Upper lobe of left lung (tissue), 6 donors: ENCODE data around the gene ITGA8. TPM values are rescaled to one million over a fixed set of nuclear protein-coding genes. Genes with fewer than 3 reads are reported as not detected.

Source experiments
- ATAC-seq, 2 donors: fragments of 200-7000 bp; cut with Tn5 transposase; one replicate each; pipeline ENCODE4 v1.9.1; 2022; ENCODE audit warnings: mild to moderate bottlenecking in 2 of 2, moderate library complexity in 2 of 2; ENCODE audit not compliant: low FRiP score in 2 of 2
- DNase-seq, 2 donors: peaks; one replicate each; pipeline ENCODE4 v3.0.0-alpha.2; 2019 to 2020
- H3K27ac ChIP-seq, 4 donors: fragments of 200-600 bp; sonication (generic); one replicate each; pipeline ENCODE4 v1.5.1; 2016 to 2019
- H3K27me3 ChIP-seq, 4 donors: fragments of 200-600 bp; sonication (generic); one replicate each; pipeline ENCODE4 v1.5.1; 2017 to 2019
- H3K36me3 ChIP-seq, 4 donors: fragments of 200-600 bp; sonication (generic); one replicate each; pipeline ENCODE4 v1.5.1; 2016 to 2019
- H3K4me1 ChIP-seq, 4 donors: fragments of 200-600 bp; sonication (generic); one replicate each; pipeline ENCODE4 v1.5.1; 2018 to 2019
- H3K4me3 ChIP-seq, 4 donors: fragments of 200-600 bp; sonication (generic); one replicate each; pipeline ENCODE4 v1.5.1; 2017 to 2019; ENCODE audit warnings: mild to moderate bottlenecking in 2 of 4, moderate library complexity in 1 of 4
- H3K9me3 ChIP-seq, 4 donors: fragments of 200-600 bp; sonication (generic); one replicate each; pipeline ENCODE4 v1.5.1; 2018 to 2019
- CTCF ChIP-seq, 6 experiments: fragments of 450-650 bp in 4 of 6; fragments of 200-600 bp in 2 of 6; sonication (generic) in 2 of 6; IDR thresholded peaks; one replicate each; pipeline ENCODE4 v1.5.1; 2016 to 2019; ENCODE audit warnings: antibody characterized with exemption in 6 of 6
- EP300 ChIP-seq, 4 donors: sonication (generic); formaldehyde crosslinking; IDR thresholded peaks; one replicate each; pipeline ENCODE4 v1.5.1; 2017; ENCODE audit warnings: antibody characterized with exemption in 4 of 4, control low read depth in 2 of 4
- POLR2A ChIP-seq, 4 donors: fragments of 450-650 bp; IDR thresholded peaks; one replicate each; pipeline ENCODE4 v1.5.1; 2016 to 2017; ENCODE audit warnings: antibody characterized with exemption in 4 of 4, mild to moderate bottlenecking in 2 of 4
- POLR2AphosphoS5 ChIP-seq, 2 donors: sonication (generic); formaldehyde crosslinking; IDR thresholded peaks; one replicate each; pipeline ENCODE4 v1.5.1; 2017; ENCODE audit warnings: antibody characterized with exemption in 2 of 2
- WGBS, 2 donors: methylation state at CpG; one replicate each; pipeline ENCODE4 v1.1.5; 2017 to 2018; 5-methylcytosine and 5-hydroxymethylcytosine counted together
- total RNA-seq, 6 donors: library from RNA; depleted of rRNA in 4 of 6; stranded (reverse); fragments of >200 nt in 4 of 6; gene quantifications; one replicate each; pipeline versions ENCODE4 v1.1.0 to v1.2.1, GENCODE V29; 2016 to 2021
- donor health status: DM: no; HTN: no; CAD: no; lungs with moderate emphysema.
- donor health status: DM: no; HTN: yes; CAD: no; lungs with severe emphysema.

The ITGA8 gene
- total RNA-seq, 6 donors from 2014 or later = 18.2 to 40.3 (median 26.4) TPM

- TF ChIP-seq POLR2AphosphoS5 (IDR thresholded peaks at IDR 0.05) (no peak), CTCF (IDR thresholded peaks at IDR 0.05) (no peak), EP300 (IDR thresholded peaks at IDR 0.05) (no peak), POLR2A (IDR thresholded peaks at IDR 0.05) (no peak)
- DNase-seq (no peak), ATAC-seq (peak; percentile 61 to 78)
- Histone ChIP-seq H3K4me3 (no peak overlapping the region), H3K9me3 (no peaks in the 10 kb centered on the region), H3K27me3 (no peaks in the 10 kb centered on the region), H3K4me1 (no peaks in the 10 kb centered on the region), H3K27ac (peak overlapping the region; percentile 25 to 64 (median 60)), H3K36me3 (no peaks in the 10 kb centered on the region)
- WGBS, 2 donors = 74 to 83% methylated on average over 10 of the region's 10 CpGs
Measured at GRCh38 chr10:15738270-15738925, 18.7 kb upstream of the ITGA8 start.

- 65 to 84% methylated on average over 5 of the region's 5 CpGs for WGBS, 2 donors
- DNase-seq (no peak), ATAC-seq (peak; percentile 31 to 34)
- Histone ChIP-seq H3K4me3 (no peak overlapping the region), H3K9me3 (no peaks in the 10 kb centered on the region), H3K36me3 (no peaks in the 10 kb centered on the region), H3K4me1 (no peaks in the 10 kb centered on the region), H3K27me3 (no peaks in the 10 kb centered on the region), H3K27ac (peak overlapping the region in 1 of 4 donors; percentile 46)
- no peak for TF ChIP-seq POLR2AphosphoS5 (IDR thresholded peaks at IDR 0.05)
- TF ChIP-seq CTCF (IDR thresholded peaks at IDR 0.05) = no peak
- no peak for TF ChIP-seq POLR2A (IDR thresholded peaks at IDR 0.05)
- no peak for TF ChIP-seq EP300 (IDR thresholded peaks at IDR 0.05)
Measured at GRCh38 chr10:15737656-15738055, 17.9 kb upstream of the ITGA8 start.

GRCh38 chr10:15735763-15736162 is 16.0 kb upstream of the ITGA8 start:
- no peak for DNase-seq

GRCh38 chr10:15730341-15730740 is 10.6 kb upstream of the ITGA8 start:
- no peaks in the 10 kb centered on the region for H3K9me3 ChIP-seq
- no peak for TF ChIP-seq CTCF (IDR thresholded peaks at IDR 0.05)
- TF ChIP-seq POLR2AphosphoS5 (IDR thresholded peaks at IDR 0.05) = no peak
- TF ChIP-seq EP300 (IDR thresholded peaks at IDR 0.05) = no peak
- TF ChIP-seq POLR2A (IDR thresholded peaks at IDR 0.05) = no peak
- no peaks in the 10 kb centered on the region for H3K36me3 ChIP-seq
- ATAC-seq (no peak), DNase-seq (no peak)
- no peaks in the 10 kb centered on the region for H3K27me3 ChIP-seq
- H3K4me3 ChIP-seq = no peak overlapping the region
- H3K4me1 ChIP-seq = peaks cover 0 to 7% (median 2%) of the 10 kb centered on the region in 4 donors
- no peak overlapping the region for H3K27ac ChIP-seq
- 93 to 95% methylated on average over 2 of the region's 2 CpGs for WGBS, 2 donors

More at GRCh38 chr10:15735763-15736162, 16.0 kb upstream of the ITGA8 start:
- no peaks in the 10 kb centered on the region for H3K36me3 ChIP-seq
- ATAC-seq = peak; percentile 58 to 62
- 29 to 34% methylated on average over 4 of the region's 4 CpGs for WGBS, 2 donors
- no peaks in the 10 kb centered on the region for H3K9me3 ChIP-seq
- no peak overlapping the region for H3K27ac ChIP-seq
- H3K27me3 ChIP-seq = no peaks in the 10 kb centered on the region
- no peak overlapping the region for H3K4me3 ChIP-seq
- TF ChIP-seq CTCF (IDR thresholded peaks at IDR 0.05) (no peak), POLR2AphosphoS5 (IDR thresholded peaks at IDR 0.05) (peak in 1 of 2 donors; percentile 32), EP300 (IDR thresholded peaks at IDR 0.05) (no peak), POLR2A (IDR thresholded peaks at IDR 0.05) (no peak)
- H3K4me1 ChIP-seq = no peaks in the 10 kb centered on the region

GRCh38 chr10:15729890-15730289 is 10.2 kb upstream of the ITGA8 start:
- TF ChIP-seq POLR2AphosphoS5 (IDR thresholded peaks at IDR 0.05) = no peak
- no peak for TF ChIP-seq POLR2A (IDR thresholded peaks at IDR 0.05)
- TF ChIP-seq CTCF (IDR thresholded peaks at IDR 0.05) = no peak
- TF ChIP-seq EP300 (IDR thresholded peaks at IDR 0.05) = no peak
- H3K27me3 ChIP-seq = no peaks in the 10 kb centered on the region
- WGBS, 2 donors = 91 to 94% methylated on average over 7 of the region's 7 CpGs
- no peaks in the 10 kb centered on the region for H3K9me3 ChIP-seq
- DNase-seq (no peak), ATAC-seq (no peak)
- no peaks in the 10 kb centered on the region for H3K36me3 ChIP-seq
- H3K4me3 ChIP-seq = no peak overlapping the region
- H3K4me1 ChIP-seq = peaks cover 0 to 7% (median 2%) of the 10 kb centered on the region in 4 donors
- H3K27ac ChIP-seq = no peak overlapping the region
